GM08714 (cell line): ENCODE results near the gene JAZF1.
"Not testable (repeated sequence)": the region's sequence is repeated elsewhere in the genome, so short reads cannot be mapped to it uniquely, and the experiment has no call there.

Experiments
- H3K4me3 ChIP-seq: fragments of 200-500 bp; sonication (Bioruptor generic); 2 replicates; pipeline ENCODE4 v1.5.1; 2014; ENCODE audit warnings: mild to moderate bottlenecking, low read length, inconsistent platforms
- ZNF274 ChIP-seq: IDR thresholded peaks from 2 replicates; pipeline ENCODE4 v1.6.1; 2012; ENCODE audit warnings: mild to moderate bottlenecking, low read depth, low read length

Gene JAZF1

DNA sequence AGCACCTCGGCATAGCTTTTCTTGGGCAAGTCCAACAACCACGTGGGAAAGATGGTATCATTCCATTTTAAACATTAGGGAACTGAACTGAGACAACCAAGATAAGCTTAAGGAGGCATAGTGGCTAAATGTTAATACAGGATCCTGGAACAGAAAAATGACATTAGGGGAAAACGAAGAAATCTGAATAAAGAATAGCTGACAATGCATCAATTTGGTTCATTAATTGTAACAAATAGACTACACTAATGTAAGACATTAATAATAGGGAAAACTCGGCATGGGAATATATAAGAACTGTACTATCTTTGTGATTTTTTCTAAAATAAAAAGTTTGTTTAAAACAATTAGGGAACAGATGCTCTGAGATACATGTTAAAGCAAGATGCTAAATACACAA, 165.4 kb downstream of the JAZF1 start:
- no peak overlapping the region for H3K4me3 ChIP-seq
- TF ChIP-seq ZNF274 = no peak

DNA sequence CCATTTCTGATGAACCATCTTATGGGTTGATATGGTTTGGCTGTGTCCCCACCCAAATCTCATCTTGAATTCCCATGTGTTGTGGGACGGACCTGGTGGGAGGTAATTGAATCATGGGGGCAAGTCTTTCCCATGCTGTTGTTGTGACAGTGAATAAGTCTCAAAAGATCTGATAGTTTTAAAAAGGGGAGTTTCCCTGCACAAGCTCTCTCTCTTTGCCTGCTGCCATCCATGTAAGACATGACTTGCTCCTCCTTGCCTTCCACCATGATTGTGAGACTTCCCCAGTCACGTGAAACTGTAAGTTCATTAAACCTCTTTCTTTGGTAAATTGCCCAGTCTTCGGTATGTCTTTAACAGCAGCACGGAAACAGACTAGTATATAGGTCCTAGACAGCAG, 166.3 kb downstream of the JAZF1 start:
- not testable (repeated sequence) for H3K4me3 ChIP-seq

DNA sequence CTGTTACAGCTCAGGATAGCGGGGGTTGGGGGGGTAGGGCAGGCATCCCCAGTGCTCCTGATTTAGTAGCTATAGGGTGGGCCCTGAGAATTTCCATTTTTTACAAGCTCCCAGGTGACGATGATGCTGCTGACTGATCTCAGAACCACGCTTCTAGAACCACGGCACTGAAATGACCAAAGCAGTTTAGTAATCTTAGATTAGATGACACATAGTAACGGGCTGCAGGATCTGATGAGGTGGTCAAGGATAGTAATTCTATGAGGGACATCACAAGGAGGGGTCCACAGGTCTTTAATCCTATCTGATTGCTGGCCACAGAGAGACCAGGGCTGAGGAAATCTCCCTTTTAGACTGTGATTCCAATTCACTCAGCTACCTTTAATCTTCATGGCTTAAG, 167.2 kb downstream of the JAZF1 start:
- TF ChIP-seq ZNF274 = no peak
- no peak overlapping the region for H3K4me3 ChIP-seq

DNA sequence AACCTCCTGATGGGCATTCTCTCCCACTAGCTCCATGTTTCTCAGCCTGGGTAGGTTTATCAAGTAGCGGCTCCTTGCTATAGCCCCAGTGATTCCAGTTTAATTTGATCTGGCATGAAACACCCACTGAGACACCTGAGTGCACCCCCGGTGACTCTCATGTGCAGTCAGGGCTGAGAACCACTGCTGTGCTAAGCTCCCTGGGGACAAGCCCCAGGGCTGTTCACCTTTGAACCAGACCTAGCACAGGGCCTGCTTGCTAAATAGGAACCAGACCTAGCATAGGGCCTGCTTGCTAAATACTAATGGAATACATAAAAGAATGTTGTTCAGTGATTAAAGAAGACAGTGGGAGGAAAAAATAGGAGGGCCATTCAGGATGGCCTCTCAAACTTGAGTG, 167.6 kb downstream of the JAZF1 start:
- H3K4me3 ChIP-seq = no peak overlapping the region
- TF ChIP-seq ZNF274 = no peak

DNA sequence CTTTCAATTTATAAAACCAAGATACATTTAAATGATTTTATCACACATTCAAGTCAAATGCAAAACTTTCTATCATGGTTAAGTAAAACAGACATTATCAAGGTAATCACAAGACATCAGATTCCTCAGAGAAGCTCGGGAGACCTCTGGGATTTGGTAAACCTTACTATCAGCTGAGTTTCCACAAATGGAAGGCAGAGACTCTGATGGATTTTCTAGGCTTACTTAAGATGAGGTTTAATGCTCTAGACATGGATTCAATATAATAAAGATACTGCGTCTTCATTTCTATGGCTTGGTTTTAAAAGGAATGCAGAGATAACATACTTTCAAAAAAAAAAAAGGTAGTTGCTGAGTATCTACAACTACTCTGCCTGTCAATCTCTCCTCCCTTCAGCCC, 171.7 kb downstream of the JAZF1 start:
- no peak overlapping the region for H3K4me3 ChIP-seq
- TF ChIP-seq ZNF274 = no peak

DNA sequence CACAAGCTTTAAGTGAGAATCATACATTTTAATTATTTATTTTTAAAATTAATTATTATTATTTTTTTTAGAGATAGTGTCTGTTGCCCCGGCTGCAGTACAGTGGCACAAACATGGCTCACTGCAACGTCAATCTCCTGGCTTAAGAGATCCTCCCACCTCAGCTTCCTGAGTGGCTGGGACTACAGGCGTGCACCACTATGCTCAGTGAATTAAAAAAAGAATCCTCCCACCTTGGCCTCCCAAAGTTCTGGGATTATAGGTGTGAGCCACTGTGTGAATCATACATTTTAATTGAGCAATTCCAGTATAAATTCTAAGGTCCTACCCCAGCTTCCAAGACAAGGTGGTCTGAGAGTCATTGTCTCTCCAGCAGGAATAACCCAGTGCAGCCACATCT, 172.4 kb downstream of the JAZF1 start:
- H3K4me3 ChIP-seq = no peak overlapping the region
- no peak for TF ChIP-seq ZNF274

DNA sequence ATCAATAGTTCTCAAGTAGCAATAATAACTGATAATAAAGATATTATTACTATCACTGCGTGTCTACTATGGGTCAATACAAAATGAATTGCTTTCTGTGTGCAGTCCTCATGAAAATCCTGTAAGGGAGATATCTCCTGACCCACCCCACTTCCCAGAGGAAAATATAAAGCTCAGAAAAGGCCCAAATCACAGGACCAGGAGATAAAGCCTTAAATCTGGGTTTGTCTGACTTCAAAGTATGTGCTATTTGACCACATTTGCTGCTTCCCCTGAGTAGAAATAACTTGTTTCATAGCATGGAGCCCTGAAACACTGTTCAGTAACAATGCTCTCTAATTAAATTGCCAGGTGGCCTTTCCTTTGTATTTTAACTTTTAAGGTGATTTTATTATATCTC, 174.1 kb downstream of the JAZF1 start:
- TF ChIP-seq ZNF274 = no peak
- no peak overlapping the region for H3K4me3 ChIP-seq

DNA sequence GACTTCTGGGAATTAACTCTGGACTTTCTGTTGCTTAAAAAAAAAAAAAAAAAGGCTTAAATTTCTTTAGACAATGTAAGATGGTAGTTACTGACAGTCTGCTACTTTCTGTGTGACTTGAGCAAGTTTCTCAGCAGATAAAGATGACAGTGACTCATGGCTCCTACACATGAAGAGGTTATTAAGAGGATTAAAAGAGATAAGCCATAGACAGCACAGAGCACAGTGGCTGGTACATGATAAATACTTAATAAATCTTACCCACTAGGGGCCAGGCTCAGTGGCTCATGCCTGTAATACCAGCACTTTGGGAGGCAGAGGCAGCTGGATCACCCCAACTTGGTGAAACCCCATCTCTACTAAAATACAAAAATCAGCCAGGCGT, 174.8 kb downstream of the JAZF1 start:
- TF ChIP-seq ZNF274 = no peak

DNA sequence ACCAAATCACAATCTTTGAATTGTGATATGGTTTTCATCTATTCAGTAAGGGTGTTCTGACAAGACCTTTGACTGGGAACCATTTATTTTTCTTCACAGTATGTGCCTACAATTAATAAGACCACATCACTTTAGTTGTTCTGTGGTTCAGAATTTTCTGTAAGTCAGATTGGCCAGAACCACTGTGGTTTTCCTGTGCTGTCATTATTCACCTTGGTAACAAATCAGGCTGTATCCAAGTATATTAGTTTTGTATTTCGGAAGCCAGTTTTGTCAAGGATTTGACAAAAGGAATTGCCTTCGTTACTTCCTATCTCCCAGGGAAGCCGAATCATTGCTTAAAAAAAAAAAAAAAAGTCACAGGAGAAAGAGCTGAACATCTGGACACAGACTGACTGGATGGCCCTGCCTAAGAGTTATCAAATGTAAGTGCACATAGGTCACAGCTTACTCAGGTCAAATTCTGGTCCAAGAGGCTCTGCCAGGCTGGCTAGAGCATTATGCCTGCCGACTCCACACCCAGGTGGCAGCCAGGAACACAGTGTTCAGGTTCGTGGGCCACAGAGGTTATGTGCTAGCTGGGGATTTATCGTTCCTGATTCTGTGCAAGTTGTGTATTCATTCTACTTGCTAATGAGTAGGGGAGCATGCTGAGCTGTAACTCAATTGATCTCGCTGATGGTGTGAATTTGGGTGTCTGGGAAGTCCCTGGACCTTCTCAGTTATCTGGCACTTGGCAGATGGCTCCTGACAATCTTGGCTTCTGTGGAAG, 175.3 kb downstream of the JAZF1 start:
- no peak for TF ChIP-seq ZNF274
- no peak overlapping the region for H3K4me3 ChIP-seq

More for the DNA sequence above, 174.8 kb downstream of the JAZF1 start:
- no peak overlapping the region for H3K4me3 ChIP-seq

DNA sequence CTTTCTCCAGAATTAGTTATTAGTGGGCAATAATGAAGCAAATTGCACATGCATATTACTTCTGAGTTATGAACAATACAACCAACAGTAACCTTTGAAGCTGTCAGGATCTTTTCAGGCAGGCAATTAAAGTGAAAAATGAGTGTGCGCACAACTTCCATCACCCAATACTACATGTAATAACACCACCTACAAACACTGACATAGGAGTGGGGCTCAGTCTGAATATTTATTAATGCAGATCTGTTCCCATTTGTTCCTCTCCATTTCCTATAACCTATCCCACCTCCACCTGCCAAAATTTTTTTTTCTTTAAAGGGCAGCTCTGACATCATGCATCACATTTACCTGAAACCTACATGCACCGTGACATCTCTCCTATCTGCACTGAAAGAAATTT, 177.2 kb downstream of the JAZF1 start:
- no peak overlapping the region for H3K4me3 ChIP-seq
- no peak for TF ChIP-seq ZNF274

DNA sequence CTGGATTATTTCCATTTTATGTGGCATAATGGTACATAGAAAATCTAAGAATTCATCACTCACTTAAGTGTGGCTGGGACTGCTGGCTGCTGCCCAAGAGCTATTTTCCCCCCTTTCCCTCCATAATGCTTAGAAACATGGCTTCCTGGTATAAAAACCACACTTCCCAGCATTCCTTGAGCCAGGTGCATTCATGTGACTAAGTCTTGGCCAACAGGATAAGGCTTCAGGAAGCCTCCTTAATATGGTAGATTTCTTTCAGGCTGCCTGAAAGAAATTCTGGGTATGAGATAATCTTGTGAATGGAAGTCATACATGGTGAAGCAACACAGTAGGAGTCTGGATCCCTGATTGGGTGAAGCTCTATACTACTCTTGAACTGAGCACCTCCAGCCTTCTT, 178.0 kb downstream of the JAZF1 start:
- TF ChIP-seq ZNF274 = no peak
- no peak overlapping the region for H3K4me3 ChIP-seq

DNA sequence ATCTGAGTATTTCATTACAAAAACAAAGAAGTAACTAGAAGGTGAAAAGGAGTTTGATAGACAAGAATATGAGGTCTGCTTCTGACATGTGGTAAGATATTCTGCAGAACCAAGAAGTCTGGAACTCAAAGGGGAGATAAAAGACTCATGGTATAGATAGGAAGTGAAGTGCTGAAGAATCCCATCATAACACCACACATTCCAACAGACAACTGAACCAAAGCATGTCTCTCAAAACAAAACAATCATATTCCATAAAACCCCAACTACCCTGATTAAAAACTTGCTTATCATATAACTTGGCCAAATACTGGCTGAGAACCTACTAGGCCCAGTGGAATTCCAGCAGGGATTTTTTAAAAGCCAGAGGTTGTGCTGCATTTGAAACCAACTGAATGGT, 178.7 kb downstream of the JAZF1 start:
- TF ChIP-seq ZNF274 = no peak
- no peak overlapping the region for H3K4me3 ChIP-seq

DNA sequence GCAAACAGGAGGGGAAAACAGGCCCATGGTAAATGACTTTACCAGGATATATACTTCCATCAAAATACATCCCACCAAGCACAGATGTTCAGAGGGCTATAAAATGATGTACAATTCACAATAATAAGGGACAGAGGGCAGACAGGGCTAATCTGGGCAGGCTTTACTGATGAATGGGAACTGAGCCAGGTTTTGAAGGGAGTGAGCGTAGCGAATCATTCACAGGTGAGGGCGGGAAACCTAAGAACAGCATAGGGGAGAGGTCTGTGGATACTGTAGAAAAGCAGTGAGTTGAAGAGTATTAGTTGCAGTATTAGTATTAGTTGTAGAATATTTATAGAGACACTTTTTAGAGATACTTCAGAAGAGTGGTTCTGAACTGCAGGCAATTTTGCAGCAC, 180.8 kb downstream of the JAZF1 start:
- TF ChIP-seq ZNF274 = no peak
- H3K4me3 ChIP-seq = no peak overlapping the region

DNA sequence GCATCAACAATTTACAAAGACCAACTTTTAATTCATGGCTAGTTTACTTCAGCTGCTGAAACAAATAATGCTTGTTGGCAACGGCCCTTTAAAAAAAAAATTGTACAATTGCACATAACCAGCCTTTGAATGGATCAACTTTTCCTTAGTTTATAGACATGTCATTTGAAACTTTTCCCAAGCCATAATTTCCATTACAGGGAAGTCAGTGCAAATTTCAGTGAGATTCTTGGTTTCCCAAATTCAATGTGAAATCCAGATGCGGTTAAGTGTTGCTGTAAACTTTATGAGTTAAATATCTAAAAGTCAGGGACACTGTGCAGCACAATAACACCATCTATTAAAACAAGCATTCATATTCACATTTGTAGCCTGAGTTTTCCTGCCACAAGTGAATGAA, 182.2 kb downstream of the JAZF1 start:
- no peak for TF ChIP-seq ZNF274
- H3K4me3 ChIP-seq = no peak overlapping the region

DNA sequence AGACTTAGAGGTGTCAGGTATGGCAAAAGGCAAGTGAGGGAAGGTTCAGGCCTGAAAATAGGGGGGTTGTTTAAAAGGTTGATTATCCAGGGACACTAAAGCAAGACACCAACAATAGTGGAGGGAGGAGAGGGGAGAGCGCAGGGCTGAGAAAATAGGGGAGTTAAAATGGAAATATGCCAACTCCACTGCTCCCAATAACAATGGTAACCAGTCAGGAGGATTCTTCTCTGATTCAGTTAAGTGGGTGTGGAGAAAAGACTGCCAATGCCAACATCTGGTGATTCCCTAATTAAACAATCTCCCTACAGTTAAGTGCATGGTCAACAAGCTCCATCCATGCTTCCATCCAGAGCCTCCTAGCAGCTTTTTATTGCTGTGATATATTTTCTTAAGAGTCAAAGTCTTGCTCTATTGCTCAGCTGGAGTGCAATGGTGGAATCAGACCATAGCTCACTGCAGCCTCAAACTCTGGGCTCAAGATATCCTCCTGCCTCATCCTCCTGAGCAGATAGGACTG, 183.3 kb downstream of the JAZF1 start:
- no peak for TF ChIP-seq ZNF274
- H3K4me3 ChIP-seq = no peak overlapping the region

DNA sequence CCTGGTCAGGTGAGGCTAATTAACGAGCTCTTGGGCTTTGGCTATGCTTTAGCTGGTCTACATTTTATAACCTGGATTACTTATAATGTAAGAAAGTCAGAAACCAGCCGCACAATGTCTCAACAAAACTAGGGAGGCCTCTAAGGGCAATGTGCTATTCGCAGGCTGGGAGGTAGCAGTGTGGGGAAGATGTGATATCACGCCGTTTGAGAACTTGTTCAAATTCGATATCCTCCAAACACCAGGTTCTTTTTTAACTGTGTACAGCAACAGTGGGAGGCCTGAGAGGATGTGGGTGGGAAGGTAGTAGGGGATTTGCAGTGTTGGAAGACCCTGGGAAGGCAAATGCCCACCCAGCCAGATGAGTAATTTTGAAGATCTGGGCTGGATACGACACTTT, 184.5 kb downstream of the JAZF1 start:
- no peak overlapping the region for H3K4me3 ChIP-seq
- no peak for TF ChIP-seq ZNF274
